Liver (tissue), 3 donors: Measurements from ENCODE around the gene CCT2.

Source experiments
- CTCF ChIP-seq: fragments of 150-350 bp; IDR thresholded peaks from 2 replicates; pipeline ENCODE4 v1.5.1; 2017; ENCODE audit warnings: improper control_type of control experiment, low read depth, low read length; ENCODE audit not compliant: missing input control
- REST ChIP-seq: IDR thresholded peaks from 2 replicates; pipeline ENCODE4 v1.6.1; 2016; ENCODE audit warnings: antibody characterized with exemption, mild to moderate bottlenecking
- TAF1 ChIP-seq: conservative IDR thresholded peaks from 2 replicates; pipeline ENCODE4 v1.6.1; 2016; ENCODE audit warnings: antibody characterized with exemption, mild to moderate bottlenecking
- donor health status: healthy.
- donor health status: healthy.

GRCh38 chr12:69642531-69642930 is 57.3 kb downstream of the CCT2 start:
- no peak for TF ChIP-seq CTCF
- TF ChIP-seq TAF1, result no peak
- no peak for TF ChIP-seq REST
